HepG2 (cell line): Measurements from ENCODE around the gene AP1M1. TPM values are rescaled to one million over a fixed set of nuclear protein-coding genes. Genes with fewer than 3 reads are reported as not detected.

ENCODE experiments used
- FOXO4 ChIP-seq: sonication (generic); formaldehyde crosslinking; conservative IDR thresholded peaks from 2 replicates; pipeline ENCODE4 v1.8.1; 2023; ENCODE audit warnings: missing genetic modification reagents
- MXD4 ChIP-seq: IDR thresholded peaks from 2 replicates; pipeline ENCODE4 v1.6.1; 2016; ENCODE audit warnings: mild to moderate bottlenecking, missing biosample characterization, missing genetic modification reagents
- NKX3-1 ChIP-seq: sonication (generic); formaldehyde crosslinking; IDR thresholded peaks from 2 replicates; pipeline ENCODE4 v1.5.0; 2020; ENCODE audit warnings: missing genetic modification reagents
- RNF219 ChIP-seq: sonication (generic); formaldehyde crosslinking; IDR thresholded peaks from 2 replicates; pipeline ENCODE4 v1.5.0; 2020; ENCODE audit warnings: mild to moderate bottlenecking, missing genetic modification reagents
- SOX6 ChIP-seq, 2 experiments: fragments of 450-650 bp in 1 of 2; sonication (generic) in 1 of 2; formaldehyde crosslinking in 1 of 2; IDR thresholded peaks; 2 replicates each; pipeline versions ENCODE4 v1.4.0 to v1.6.1; 2017 to 2020; ENCODE audit warnings: antibody characterized with exemption in 1 of 2, mild to moderate bottlenecking in 1 of 2, missing genetic modification reagents in 1 of 2
- TGIF2 ChIP-seq: IDR thresholded peaks from 2 replicates; pipeline ENCODE4 v1.6.1; 2016; ENCODE audit warnings: control low read depth, missing compliant biosample characterization
- ZNF441 ChIP-seq: sonication (generic); formaldehyde crosslinking; IDR thresholded peaks from 2 replicates; pipeline ENCODE4 v1.7.0; 2021; ENCODE audit warnings: missing genetic modification reagents, borderline replicate concordance
- ZNF639 ChIP-seq: conservative IDR thresholded peaks from 2 replicates; pipeline ENCODE4 v1.6.1; 2018; ENCODE audit warnings: missing genetic modification reagents
- ZNF781 ChIP-seq: sonication (generic); formaldehyde crosslinking; IDR thresholded peaks from 2 replicates; pipeline ENCODE4 v1.5.1; 2020; ENCODE audit warnings: borderline replicate concordance, mild to moderate bottlenecking, missing genetic modification reagents; ENCODE audit errors: not compliant biosample characterization
- polyA plus RNA-seq, 8 experiments: library from polyadenylated mRNA; depleted of rRNA in 3 of 8; stranded (reverse) in 7 of 8; unstranded in 1 of 8; fragments of >200 nt; fragmentation: Illumina TruSeq in 4 of 8; extraction: Trizol in 4 of 8; gene quantifications; 2 replicates each; pipeline versions ENCODE4 v1.2.1 to v1.2.3, GENCODE V29; 2011 to 2016; ENCODE audit warnings: low read depth in 4 of 8, missing spikeins in 1 of 8, mixed read lengths in 1 of 8; ENCODE audit not compliant: insufficient read depth in 1 of 8
- total RNA-seq, 5 experiments: library from RNA; depleted of rRNA; stranded (reverse); fragments of >200 nt; fragmentation: Illumina TruSeq; extraction: Trizol; gene quantifications; 2 replicates each; pipeline ENCODE4 v1.2.3, GENCODE V29; 2016; ENCODE audit warnings: low read depth in 1 of 5

Gene AP1M1
- total and polyA plus RNA-seq, 2 of the 13 experiments (the other 11 are each of a cell fraction or from before 2014, with no cell fraction given), result 34.4 to 46.1 TPM

GRCh38 chr19:16229322-16229641, 31.6 kb downstream of the AP1M1 start (continued):
- TF ChIP-seq FOXO4 (CRISPR knock-in tag) (no peak), ZNF781 (CRISPR knock-in tag) (no peak), NKX3-1 (CRISPR knock-in tag) (no peak), MXD4 (CRISPR knock-in tag) (no peak), ZNF639 (CRISPR knock-in tag) (no peak), TGIF2 (CRISPR knock-in tag) (no peak), RNF219 (CRISPR knock-in tag) (no peak), ZNF441 (CRISPR knock-in tag) (no peak), SOX6 (IDR thresholded peaks at IDR 0.05) (no peak), SOX6 (CRISPR knock-in tag; IDR thresholded peaks at IDR 0.05) (no peak)
- TF ChIP-seq, all 625 proteins: peak for 0
